ENCODE measurements around the gene CCND1. TPM values are rescaled to one million over a fixed set of nuclear protein-coding genes. Genes with fewer than 3 reads are reported as not detected.

The CCND1 gene
- total and polyA plus RNA-seq, 12 donors, result 12.1 to 149 (median 80.7) TPM

DNA sequence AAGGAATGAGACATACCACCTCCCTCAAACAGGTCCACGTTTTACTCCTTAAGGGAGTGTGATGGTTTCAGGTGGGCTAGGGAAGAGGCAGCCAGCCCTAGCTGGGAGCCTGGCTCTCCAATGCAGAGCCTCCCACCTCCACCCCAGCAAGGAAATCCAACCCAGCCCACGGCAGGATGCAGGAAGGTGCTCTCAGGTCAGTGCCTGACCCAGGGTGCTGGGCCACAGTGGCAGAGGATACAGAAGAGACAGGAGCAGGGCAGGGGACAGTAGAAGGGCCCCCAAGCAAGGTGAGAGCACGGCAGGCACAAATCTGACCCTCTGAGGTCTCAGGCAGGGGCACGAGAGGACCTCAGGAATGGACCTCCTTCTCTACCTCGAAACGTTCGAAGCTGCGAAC, 26.9 kb upstream of the CCND1 start:
- Histone ChIP-seq H3K27me3 (no peaks in the 10 kb centered on the region), H3K9me3 (replicated peaks in 1 of 3) (no peaks in the 10 kb centered on the region), H3K36me3 (replicated peaks in 1 of 2) (no peaks in the 10 kb centered on the region), H3K27ac (no peak overlapping the region), H3K4me1 (replicated peaks in 1 of 2) (no peaks in the 10 kb centered on the region), H3K4me3 (no peak overlapping the region)
- intact Hi-C loops (cut with DNase I), result no loop called here
- no peak for DNase-seq
- no peak for TF ChIP-seq POLR2A (IDR thresholded peaks at IDR 0.05)
- TF ChIP-seq CTCF (IDR thresholded peaks at IDR 0.05), result no peak
- WGBS, 4 donors, result 79 to 86% (median 83%) methylated on average over 8 of the region's 8 CpGs

DNA sequence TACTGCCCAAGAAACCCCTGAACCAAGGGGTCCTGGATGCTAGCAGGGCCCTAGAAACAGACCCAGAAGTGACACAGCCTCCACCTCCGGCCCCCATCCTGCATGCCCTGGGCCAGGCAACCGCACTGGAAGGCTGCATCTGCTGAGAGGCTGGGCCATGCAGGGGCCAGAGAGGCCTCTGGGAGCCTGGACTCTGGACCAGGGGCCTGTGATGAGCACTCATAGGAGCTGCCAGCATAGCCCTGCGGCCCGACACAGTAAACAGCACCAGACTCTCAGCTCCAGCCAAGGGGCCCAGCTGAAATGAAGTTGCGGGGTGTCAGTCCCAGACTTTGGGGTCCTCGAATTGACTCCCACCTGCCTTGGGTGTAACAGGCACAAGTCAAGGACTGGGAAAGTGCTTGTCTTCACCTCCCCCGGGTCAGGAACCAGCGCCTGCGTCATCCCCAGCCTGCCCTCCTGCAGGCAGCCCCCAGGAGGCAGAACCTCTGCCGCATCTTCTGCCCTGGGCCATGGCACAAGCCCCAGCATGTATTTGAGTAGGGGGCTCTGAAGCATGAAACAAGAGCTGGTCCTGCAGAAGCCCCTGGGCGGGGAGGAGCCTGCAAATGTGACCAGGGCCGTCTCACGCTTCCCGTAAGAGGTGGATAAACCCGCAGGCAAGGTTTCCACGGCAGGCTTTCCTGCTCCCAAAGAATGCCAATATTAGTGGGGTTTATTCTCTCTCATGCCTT, 25.2 kb upstream of the CCND1 start:
- Histone ChIP-seq H3K4me3 (no peak overlapping the region), H3K27ac (no peak overlapping the region), H3K4me1 (replicated peaks in 1 of 2) (no peaks in the 10 kb centered on the region), H3K9me3 (replicated peaks in 1 of 3) (no peaks in the 10 kb centered on the region), H3K36me3 (replicated peaks in 1 of 2) (no peaks in the 10 kb centered on the region), H3K27me3 (no peaks in the 10 kb centered on the region)
- intact Hi-C loops (cut with DNase I), result no loop called here
- TF ChIP-seq POLR2A (IDR thresholded peaks at IDR 0.05), result no peak
- no peak for TF ChIP-seq CTCF (IDR thresholded peaks at IDR 0.05)
- 88 to 97% (median 93%) methylated on average over 10 to 16 of the region's 16 CpGs for whole genome bisulfite sequencing, 4 donors
- DNase-seq, result no peak

- intact Hi-C loops (cut with DNase I), result no loop called here
- Histone ChIP-seq H3K9me3 (replicated peaks in 1 of 3) (no peaks in the 10 kb centered on the region), H3K27ac (no peak overlapping the region), H3K36me3 (replicated peaks in 1 of 2) (no peaks in the 10 kb centered on the region), H3K4me1 (replicated peaks in 1 of 2) (no peaks in the 10 kb centered on the region), H3K4me3 (no peak overlapping the region), H3K27me3 (no peaks in the 10 kb centered on the region)
- 82 to 97% (median 89%) methylated on average over 4 of the region's 4 CpGs for WGBS, 4 donors
- no peak for TF ChIP-seq CTCF (IDR thresholded peaks at IDR 0.05)
- no peak for TF ChIP-seq POLR2A (IDR thresholded peaks at IDR 0.05)
- no peak for DNase-seq
Observed at GRCh38 chr11:69617220-69617619, 23.7 kb upstream of the CCND1 start.

DNA sequence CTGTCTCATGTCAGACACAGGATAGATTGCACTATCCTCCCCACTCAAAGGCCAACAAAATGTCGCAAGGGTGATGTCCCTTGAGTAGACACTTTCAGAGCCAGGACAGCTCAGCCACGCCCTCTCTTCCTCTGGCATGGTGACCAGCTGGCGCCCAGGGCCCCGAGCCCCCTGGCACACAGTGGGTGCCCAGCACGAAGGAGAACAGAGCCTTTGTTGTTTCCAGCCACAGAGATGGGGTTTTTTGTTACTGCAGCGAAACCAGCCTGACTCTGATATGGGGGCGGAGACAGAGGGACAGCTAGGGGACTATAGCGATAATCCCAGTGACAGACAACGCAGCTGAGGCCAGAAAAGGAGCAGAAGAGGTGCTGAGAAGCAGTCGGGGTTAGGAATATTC, 23.3 kb upstream of the CCND1 start:
- DNase-seq, result no peak
- H3K4me3 ChIP-seq, result no peak overlapping the region
- no peaks in the 10 kb centered on the region for H3K36me3 ChIP-seq (replicated peaks in 1 of 2)
- no peak overlapping the region for H3K27ac ChIP-seq
- WGBS, 4 donors, result 88 to 91% (median 89%) methylated on average over 9 to 10 of the region's 10 CpGs
- no peak for TF ChIP-seq CTCF (IDR thresholded peaks at IDR 0.05)
- no peak for TF ChIP-seq POLR2A (IDR thresholded peaks at IDR 0.05)
- no peaks in the 10 kb centered on the region for H3K27me3 ChIP-seq
- intact Hi-C loops (cut with DNase I), result no loop called here
- H3K4me1 ChIP-seq (replicated peaks in 1 of 2), result no peaks in the 10 kb centered on the region
- H3K9me3 ChIP-seq (replicated peaks in 1 of 3), result no peaks in the 10 kb centered on the region
